HG03469 (cell line): Measurements from ENCODE around the gene TGM3.

Experiments used
- ATAC-seq: cut with Tn5 transposase; IDR thresholded peaks from one replicate; pipeline ENCODE4 v1.9.1; 2021; ENCODE audit warnings: mild to moderate bottlenecking, moderate library complexity, moderate number of reproducible peaks; ENCODE audit not compliant: unreplicated experiment

The TGM3 gene

GRCh38 chr20:2373098-2373497, 77.3 kb downstream of the TGM3 start:
- ATAC-seq, result no peak

GRCh38 chr20:2374346-2375125, 78.7 kb downstream of the TGM3 start:
- no peak for ATAC-seq

DNA sequence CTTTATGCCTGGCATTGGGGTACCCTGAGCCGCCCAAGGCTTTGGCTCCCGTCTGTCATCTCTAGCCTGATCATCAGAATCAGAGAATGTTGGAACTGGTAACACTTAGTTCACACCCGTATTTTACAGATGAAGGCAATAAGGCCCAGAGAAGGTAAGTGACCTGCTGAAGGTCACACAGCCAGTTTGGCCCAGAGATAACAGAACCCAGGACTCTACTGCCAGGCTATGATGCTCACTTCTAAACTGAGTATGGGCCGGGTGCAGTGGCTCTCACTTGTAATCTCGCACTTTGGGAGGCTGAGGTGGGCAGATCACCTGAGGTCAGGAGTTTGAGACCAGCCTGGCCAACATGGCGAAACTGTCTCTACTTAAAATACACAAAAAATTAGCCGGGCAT, 83.1 kb downstream of the TGM3 start:
- ATAC-seq, result no peak

GRCh38 chr20:2379511-2380229, 83.9 kb downstream of the TGM3 start:
- no peak for ATAC-seq

DNA sequence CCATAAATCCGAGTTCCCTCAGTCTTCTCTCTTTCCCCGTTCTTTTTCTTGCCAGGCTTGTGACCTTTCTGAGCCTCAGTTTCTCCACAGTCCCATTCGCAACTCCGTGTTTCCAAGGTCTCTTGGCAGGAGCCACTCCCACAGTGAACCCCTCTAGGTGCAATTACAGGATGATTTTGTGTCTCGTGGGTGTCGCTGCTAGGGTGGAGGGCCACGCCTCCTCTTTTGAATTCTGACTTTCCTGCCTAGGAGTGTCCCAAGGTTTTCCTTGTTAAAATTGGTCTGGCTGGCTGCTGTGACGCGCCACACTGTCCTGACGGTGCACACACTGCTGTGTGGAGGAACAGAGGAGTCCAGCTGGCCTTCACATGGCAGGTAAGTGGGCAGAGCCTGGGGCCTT, 84.8 kb downstream of the TGM3 start, which contains the start of gene TGM6:
TSS of gene TGM6 (plus strand) at position 301 of the 400 bp plus-strand sequence. CDS start at position 369, 68 bp downstream.
- no peak for ATAC-seq

DNA sequence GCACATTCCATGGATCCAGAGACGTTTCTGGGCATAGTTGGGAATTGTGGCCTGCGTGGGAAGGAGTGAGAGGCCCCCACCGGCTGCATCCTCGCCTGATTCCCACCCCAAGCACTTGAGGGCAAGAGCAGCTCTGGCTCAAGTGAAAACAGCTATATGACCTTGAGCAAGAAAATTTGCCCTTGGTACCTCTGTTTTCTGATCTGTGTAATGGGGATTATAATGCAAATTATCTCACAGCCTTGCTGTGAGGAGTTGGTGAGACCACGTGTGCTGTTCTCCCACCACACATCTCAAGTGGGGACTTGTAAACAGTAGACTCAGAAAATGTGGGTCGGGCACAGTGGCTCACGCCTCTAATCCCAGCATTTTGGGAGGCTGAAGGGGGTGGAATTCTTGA, 85.5 kb downstream of the TGM3 start:
- no peak for ATAC-seq

DNA sequence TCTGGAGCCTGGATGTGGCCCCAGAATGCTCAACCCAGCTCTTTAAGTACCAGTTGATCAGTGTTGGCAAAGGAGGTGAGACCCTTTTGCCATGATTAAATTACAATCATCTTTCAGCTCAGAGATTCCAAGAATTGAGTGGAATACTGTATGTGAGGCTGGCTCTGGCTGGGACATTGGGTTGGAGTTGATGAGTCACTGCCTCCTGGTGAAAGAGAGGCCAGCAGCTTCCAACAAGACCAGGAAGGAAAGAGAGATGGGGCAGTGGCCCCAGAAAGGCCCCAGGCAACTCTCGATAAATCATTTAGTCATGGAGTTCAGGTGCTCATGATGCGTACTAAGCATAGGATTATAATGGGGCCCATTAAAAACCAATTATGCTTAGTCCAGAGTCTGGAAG, 87.0 kb downstream of the TGM3 start:
- no peak for ATAC-seq

DNA sequence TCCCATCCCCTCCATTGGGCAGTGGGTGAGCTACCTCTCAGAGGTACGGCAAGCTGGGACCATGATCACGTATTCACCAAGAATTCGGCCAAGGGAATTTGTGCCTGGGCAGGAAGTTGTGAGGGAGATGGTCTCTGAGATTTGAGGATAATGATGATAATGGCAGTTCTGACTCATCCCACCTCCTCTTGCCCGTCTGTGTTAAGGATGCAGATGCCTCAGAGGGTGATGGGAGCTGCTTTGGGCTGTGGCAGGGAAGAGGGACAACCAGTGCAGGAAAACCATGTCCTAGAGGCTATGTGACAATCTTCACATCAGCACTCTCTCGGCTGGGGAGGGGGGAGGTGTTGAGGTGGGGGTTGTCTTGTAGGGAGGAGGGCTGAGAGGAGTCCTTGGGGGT, 89.2 kb downstream of the TGM3 start:
- no peak for ATAC-seq

- ATAC-seq, result no peak
Measured at GRCh38 chr20:2385496-2385895, 89.7 kb downstream of the TGM3 start.

- no peak for ATAC-seq
Measured at GRCh38 chr20:2386516-2387179, 90.8 kb downstream of the TGM3 start.

DNA sequence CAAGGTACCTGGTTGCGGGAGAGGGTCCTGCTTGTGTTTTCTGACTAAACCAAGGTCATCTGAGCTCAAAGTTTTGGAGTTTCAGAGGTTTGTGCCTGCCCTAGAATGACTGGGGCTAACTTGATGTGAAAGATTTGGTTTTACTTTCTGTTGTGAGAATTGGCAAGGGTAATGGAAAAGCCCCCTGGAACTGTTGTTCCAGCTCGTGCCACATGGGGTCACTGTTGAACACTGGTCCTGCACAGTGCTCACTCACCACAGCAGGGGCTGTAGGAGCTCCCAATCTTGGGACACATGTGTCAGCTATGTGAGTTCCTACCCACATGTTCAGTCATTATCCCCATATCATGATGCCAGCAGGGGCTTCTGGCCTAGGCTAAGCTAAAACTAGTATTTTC, 91.4 kb downstream of the TGM3 start:
- no peak for ATAC-seq

DNA sequence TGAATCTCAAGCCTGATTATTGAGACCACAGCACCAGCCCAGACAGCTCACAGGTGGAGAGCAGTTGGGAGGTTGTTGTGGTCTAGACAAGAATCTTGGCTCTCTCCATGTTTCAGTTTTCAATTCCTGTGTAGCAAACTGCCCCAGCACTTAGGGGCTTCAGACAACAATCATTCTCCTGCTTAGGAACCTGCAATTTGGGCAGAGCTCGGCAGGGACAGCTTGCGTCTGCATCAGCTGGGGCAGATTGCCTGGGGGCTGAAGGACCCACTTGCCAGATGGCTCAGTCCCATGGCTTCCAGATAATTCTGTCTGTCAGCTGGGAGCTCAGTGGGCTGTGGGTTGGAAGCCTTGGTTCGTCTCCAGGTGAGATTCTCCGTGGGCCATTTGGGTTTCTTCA, 91.8 kb downstream of the TGM3 start:
- ATAC-seq, result no peak
